Activated B cell treated with CpG ODN at 0.5 μM for 24 hours (primary cell): Measurements from ENCODE around the gene CTAG1A. TPM values are rescaled to one million over a fixed set of nuclear protein-coding genes. Genes with fewer than 3 reads are reported as not detected.
"Not testable (repeated sequence)": the region's sequence is repeated elsewhere in the genome, so short reads cannot be mapped to it uniquely, and the experiment has no call there.

ENCODE experiments used
- ATAC-seq: fragments of 200-7000 bp; cut with Tn5 transposase; one replicate; pipeline ENCODE4 v1.10.0; 2021; ENCODE audit warnings: low read depth, mild to moderate bottlenecking, moderate library complexity
- CTCF ChIA-PET: fragments of 350-600 bp; sonication (Branson Sonifier 250); formaldehyde crosslinking; loops from one replicate; lab custom pipeline; 2021; ENCODE audit warnings: antibody characterized with exemption; lab: Charles Lee
- POLR2A ChIA-PET: fragments of 350-600 bp; sonication (Branson Sonifier 250); formaldehyde crosslinking; loops from one replicate; lab custom pipeline; 2021; ENCODE audit warnings: antibody characterized with exemption; lab: Charles Lee
- DNase-seq: peaks from one replicate; pipeline ENCODE4 v3.0.0; 2022
- H3K27ac Mint-ChIP-seq: one replicate; pipeline ENCODE4 v1.8.0; 2020; ENCODE audit warnings: mixed read lengths
- H3K27me3 Mint-ChIP-seq: one replicate; pipeline ENCODE4 v1.8.0; 2021; ENCODE audit warnings: mixed read lengths
- H3K36me3 Mint-ChIP-seq: one replicate; pipeline ENCODE4 v1.8.0; 2021; ENCODE audit warnings: low read depth, mixed read lengths
- H3K4me1 Mint-ChIP-seq: one replicate; pipeline ENCODE4 v1.8.0; 2021; ENCODE audit warnings: mixed read lengths
- H3K4me3 Mint-ChIP-seq: one replicate; pipeline ENCODE4 v1.8.0; 2020; ENCODE audit warnings: mild to moderate bottlenecking, mixed read lengths
- H3K9me3 Mint-ChIP-seq: one replicate; pipeline ENCODE4 v1.8.0; 2020; ENCODE audit warnings: mixed read lengths
- intact Hi-C: fragments of 100-400 bp; cut with micrococcal nuclease; formaldehyde crosslinking; loops from one replicate; pipeline ENCODE4 v1.15.1; 2024
- total RNA-seq: library from RNA; stranded (reverse); gene quantifications from 2 replicates; pipeline ENCODE4 v1.2.3, GENCODE V29; 2022
- TF ChIP-seq, protein P1 (sequence below): fragments of 200-600 bp; IDR thresholded peaks from one replicate; pipeline ENCODE4 v1.8.0; 2022; ENCODE audit warnings: antibody characterized with exemption, mild to moderate bottlenecking

CTAG1A gene
- total RNA-seq, 1 donor from 2014 or later = not detected

DNA sequence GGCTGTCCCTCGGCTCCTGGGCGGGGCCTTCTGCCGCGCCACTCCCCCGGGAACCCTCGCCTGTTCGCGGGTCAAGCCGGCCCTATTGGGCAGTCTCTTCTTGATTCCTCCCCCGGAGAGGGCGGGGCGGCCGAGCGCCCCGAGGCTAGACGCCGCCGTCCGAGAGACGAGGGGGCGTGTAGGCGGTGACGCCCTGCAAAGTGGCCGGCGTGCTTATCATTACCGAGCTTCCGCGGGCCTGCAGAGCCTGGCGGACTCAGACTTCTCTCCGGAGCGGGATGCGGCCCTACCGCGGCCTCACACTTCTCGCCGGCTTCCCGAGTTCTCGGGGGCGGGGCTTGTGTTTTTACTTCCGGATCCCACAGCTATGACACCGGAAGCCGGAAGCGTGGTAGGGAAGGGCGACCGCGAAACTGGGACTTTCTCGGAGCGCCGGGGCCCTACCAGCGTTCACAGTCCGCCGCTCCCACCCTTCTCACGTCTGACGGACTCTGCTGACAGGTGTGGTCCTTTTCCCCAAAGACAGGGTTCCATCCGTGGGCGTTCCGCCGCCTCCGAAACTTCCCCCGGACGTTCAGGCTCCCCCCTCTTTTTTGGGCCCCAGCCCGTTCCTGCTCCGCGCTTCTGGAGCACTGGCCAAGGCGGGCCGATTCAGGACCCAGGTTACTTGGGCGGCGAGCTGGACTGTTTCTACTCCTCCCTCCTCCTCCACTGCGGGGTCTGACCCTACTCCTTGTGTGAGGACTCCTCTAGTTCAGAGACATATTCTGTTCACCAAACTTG, 37.5 kb upstream of the CTAG1A start, which contains the start of gene IKBKG:
Gene IKBKG (plus strand): TSS at position 376 of the 783 bp plus-strand sequence. CDS start 4,383 bp downstream, outside the sequence.
- Mint-ChIP-seq H3K27ac (peak within 1 kb of the TSS; percentile 95), H3K9me3 (no peaks in the 10 kb centered on the region), H3K27me3 (no peaks in the 10 kb centered on the region), H3K36me3 (peaks cover 26% of the 10 kb centered on the region), H3K4me3 (peak within 1 kb of the TSS; percentile 86), H3K4me1 (peaks cover 45% of the 10 kb centered on the region)
- DNase-seq = peak; percentile 86
- intact Hi-C loops = loop anchor here (1.0 kb wide), 3 partner anchors 31 to 215 kb away; partner anchors contain the start of genes DKC1 and FAM3A
- ChIA-PET POLR2A (interaction anchor here (0.7 to 2.0 kb wide), 15 partner anchors 20 to 623 kb away, joined by 3 to 13 read pairs (median 4); partner anchors contain the start of genes DKC1, FAM50A, RPL10 and SLC10A3), CTCF (no interaction called here)
- TF ChIP-seq, protein P1, sequence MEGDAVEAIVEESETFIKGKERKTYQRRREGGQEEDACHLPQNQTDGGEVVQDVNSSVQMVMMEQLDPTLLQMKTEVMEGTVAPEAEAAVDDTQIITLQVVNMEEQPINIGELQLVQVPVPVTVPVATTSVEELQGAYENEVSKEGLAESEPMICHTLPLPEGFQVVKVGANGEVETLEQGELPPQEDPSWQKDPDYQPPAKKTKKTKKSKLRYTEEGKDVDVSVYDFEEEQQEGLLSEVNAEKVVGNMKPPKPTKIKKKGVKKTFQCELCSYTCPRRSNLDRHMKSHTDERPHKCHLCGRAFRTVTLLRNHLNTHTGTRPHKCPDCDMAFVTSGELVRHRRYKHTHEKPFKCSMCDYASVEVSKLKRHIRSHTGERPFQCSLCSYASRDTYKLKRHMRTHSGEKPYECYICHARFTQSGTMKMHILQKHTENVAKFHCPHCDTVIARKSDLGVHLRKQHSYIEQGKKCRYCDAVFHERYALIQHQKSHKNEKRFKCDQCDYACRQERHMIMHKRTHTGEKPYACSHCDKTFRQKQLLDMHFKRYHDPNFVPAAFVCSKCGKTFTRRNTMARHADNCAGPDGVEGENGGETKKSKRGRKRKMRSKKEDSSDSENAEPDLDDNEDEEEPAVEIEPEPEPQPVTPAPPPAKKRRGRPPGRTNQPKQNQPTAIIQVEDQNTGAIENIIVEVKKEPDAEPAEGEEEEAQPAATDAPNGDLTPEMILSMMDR = no peak
- ATAC-seq = peak; percentile 81

DNA sequence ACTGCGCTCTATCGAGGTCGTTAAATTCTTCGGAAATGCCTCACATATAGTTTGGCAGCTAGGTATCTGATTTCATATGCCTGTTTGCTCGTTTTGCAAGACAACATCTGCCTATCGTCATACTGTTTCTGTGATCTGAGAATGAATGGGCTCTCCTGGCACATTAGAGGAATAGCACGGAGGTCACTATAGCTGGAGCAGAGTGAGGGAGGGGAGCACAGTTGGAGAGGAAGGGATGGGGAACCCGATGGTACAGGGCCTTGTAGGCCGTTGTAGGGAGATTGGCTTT, 37.0 kb upstream of the CTAG1A start:
- TF ChIP-seq, protein P1 = no peak
- H3K4me3 Mint-ChIP-seq = peak overlapping the region; percentile 86
- intact Hi-C loops = no loop called here
- peaks cover 28% of the 10 kb centered on the region for H3K36me3 Mint-ChIP-seq
- H3K9me3 Mint-ChIP-seq = no peaks in the 10 kb centered on the region
- no peaks in the 10 kb centered on the region for H3K27me3 Mint-ChIP-seq
- peak overlapping the region; percentile 95 for H3K27ac Mint-ChIP-seq
- ChIA-PET POLR2A (interaction anchor here (0.7 to 2.0 kb wide), 13 partner anchors 57 to 624 kb away, joined by 3 to 13 read pairs (median 4); partner anchors contain the start of genes DKC1, FAM50A, RPL10 and SLC10A3), CTCF (no interaction called here)
- DNase-seq (no peak), ATAC-seq (no peak)
- H3K4me1 Mint-ChIP-seq = peaks cover 40% of the 10 kb centered on the region

DNA sequence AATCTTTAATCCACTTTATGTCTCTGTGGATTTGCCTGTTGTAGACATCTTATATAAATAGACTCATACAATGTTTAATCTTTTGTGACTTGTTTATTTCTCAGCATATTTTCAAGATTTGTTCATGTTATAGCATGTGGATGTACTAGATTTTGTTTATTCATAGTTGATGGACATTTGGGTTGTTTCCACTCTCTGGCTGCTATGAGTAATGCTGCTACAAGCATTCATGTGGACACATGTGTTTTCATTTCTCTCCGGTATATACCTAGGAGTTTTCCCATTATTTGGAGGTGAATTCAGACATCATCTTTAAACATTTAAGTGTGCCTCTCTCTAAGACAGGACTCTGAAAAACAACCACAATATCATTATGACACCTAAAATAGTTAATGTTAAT, 35.2 kb upstream of the CTAG1A start:
- DNase-seq = no peak
- POLR2A ChIA-PET = no interaction called here
- H3K36me3 Mint-ChIP-seq = peaks cover 38% of the 10 kb centered on the region
- TF ChIP-seq, protein P1 = no peak
- H3K27ac Mint-ChIP-seq = no peak overlapping the region
- H3K9me3 Mint-ChIP-seq = no peaks in the 10 kb centered on the region
- no peak for ATAC-seq
- H3K27me3 Mint-ChIP-seq = no peaks in the 10 kb centered on the region
- CTCF ChIA-PET = no interaction called here
- H3K4me1 Mint-ChIP-seq = peaks cover 33% of the 10 kb centered on the region
- intact Hi-C loops = no loop called here
- H3K4me3 Mint-ChIP-seq = peak overlapping the region; percentile 38

DNA sequence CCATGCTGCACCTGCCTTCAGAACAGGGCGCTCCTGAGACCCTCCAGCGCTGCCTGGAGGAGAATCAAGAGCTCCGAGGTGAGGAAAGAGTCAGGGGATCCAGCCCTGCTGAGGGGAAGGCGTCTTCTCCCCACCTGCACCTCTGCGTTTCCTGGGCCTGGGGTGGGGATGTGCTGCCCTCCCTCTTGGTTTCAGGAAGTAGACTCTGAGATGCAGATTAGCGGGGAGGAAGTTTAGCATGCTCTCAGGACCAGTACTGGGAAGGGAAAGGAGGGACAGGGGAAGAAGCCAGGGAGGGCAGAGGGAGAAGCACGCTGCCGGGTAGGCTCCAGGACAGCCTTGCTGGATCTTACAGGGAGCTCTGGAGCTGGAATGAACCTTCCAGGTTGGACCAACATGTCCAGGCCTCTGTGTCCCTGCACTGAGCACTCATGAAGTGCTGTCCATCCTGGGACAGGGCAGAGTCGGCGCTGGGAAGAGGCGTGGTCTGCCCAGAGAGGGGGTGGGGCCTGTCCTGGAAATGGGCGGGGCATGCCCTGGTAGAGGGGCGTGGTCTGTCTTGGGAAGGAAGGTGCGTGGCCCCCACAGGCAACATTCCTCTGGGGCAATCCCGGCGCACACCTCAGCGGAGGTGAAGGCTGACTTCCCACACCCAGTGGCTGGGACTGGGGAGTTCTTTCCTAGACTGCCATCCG, 32.7 kb upstream of the CTAG1A start:
- ATAC-seq, intact Hi-C loops, CTCF ChIA-PET, H3K27me3 Mint-ChIP-seq, H3K27ac Mint-ChIP-seq, DNase-seq, POLR2A ChIA-PET, H3K9me3 Mint-ChIP-seq, H3K4me3 Mint-ChIP-seq: not testable (repeated sequence)
- Mint-ChIP-seq H3K4me1 (peaks cover 19% of the 10 kb centered on the region), H3K36me3 (peaks cover 40% of the 10 kb centered on the region)

DNA sequence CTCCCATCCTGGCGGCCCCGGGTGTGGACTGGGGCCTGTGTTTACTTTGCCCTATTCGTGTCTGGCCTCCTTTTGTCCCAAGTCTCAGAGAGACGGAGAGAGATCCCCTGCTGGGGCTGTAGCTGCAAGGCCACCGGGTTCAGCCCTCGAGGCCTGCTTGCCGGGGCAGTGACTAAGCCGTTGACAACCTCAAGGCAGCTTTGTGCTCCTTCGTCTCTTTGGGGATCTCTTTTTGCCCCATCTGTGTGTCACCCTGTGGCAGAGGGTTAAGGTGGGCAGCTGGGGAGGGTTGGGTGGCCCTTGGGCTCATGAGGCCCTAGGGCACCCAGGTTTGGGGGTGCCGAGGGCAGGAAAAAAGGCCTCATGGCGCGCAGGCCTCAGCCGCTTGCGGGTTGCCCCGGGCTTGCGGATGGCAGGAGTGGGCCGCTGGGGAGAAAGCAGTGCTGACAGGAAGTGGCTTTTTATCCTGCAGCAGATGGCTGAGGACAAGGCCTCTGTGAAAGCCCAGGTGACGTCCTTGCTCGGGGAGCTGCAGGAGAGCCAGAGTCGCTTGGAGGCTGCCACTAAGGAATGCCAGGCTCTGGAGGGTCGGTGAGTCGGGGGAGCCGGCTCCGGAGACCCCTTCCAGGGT, 26.8 kb upstream of the CTAG1A start:
- intact Hi-C loops, H3K27me3 Mint-ChIP-seq, H3K9me3 Mint-ChIP-seq, H3K27ac Mint-ChIP-seq, ATAC-seq, DNase-seq, POLR2A ChIA-PET, H3K4me3 Mint-ChIP-seq, H3K4me1 Mint-ChIP-seq, CTCF ChIA-PET: not testable (repeated sequence)
- peaks cover 17% of the 10 kb centered on the region for H3K36me3 Mint-ChIP-seq

DNA sequence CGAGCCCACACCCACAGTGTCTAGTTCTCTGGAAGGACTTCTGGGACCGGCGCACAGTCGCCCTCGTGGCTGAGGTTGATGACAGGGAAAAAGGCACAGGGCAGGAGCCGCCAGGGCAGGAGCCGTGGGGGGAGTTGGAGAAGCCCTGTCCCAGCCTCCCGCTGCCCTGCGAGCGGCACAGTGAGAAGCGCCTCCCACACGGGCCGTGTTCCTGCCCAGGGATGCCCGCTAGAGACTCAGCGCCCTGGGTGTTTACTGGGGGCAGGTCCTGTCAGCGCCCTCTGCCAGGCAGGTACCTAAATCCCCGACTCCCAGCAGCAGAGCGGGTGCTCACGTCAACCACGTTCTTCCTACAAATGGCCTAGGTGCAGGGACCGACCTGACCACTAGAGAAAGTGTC, 26.0 kb upstream of the CTAG1A start:
- CTCF ChIA-PET, H3K4me3 Mint-ChIP-seq, intact Hi-C loops, H3K27ac Mint-ChIP-seq, H3K27me3 Mint-ChIP-seq, H3K4me1 Mint-ChIP-seq, DNase-seq, POLR2A ChIA-PET, H3K9me3 Mint-ChIP-seq, ATAC-seq: not testable (repeated sequence)
- peaks cover 15% of the 10 kb centered on the region for H3K36me3 Mint-ChIP-seq

DNA sequence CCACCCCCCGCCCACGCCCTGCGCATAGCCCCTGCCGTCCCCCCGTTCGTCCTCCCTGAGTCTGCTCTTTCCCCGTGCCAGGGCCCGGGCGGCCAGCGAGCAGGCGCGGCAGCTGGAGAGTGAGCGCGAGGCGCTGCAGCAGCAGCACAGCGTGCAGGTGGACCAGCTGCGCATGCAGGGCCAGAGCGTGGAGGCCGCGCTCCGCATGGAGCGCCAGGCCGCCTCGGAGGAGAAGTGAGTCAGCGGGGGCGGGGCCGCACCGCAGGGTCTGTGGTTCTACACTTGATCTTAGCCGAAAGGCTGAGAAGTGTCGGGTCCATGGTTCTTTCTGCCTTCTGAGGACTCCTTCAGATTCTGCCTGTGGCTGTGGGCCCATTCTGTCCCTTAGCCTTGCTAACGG, 24.6 kb upstream of the CTAG1A start:
- H3K27me3 Mint-ChIP-seq, CTCF ChIA-PET, H3K4me3 Mint-ChIP-seq, POLR2A ChIA-PET, DNase-seq, H3K27ac Mint-ChIP-seq, H3K36me3 Mint-ChIP-seq, intact Hi-C loops, H3K4me1 Mint-ChIP-seq, H3K9me3 Mint-ChIP-seq, ATAC-seq: not testable (repeated sequence)

DNA sequence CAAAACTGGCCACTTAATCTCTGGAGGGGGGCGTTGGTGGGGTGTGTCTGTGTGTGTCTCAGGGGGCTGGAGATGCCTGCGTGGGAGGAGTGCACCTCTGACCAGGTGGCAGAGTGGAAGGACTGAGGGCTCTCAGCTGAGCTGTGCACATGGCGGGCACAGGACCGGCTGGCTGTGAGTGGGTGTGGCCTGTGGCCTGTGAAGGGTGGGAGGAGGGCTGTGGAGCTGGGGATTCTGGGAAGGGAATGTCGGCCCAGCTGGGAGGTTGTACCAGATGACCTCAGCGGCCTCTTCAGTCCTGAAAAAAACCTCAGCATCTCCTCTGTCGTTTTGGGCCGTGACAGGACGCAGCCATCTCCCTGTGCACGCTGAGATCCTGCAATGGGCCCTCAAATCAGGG, 22.6 kb upstream of the CTAG1A start:
- H3K27ac Mint-ChIP-seq, H3K36me3 Mint-ChIP-seq, CTCF ChIA-PET, POLR2A ChIA-PET, ATAC-seq, DNase-seq, H3K4me3 Mint-ChIP-seq, intact Hi-C loops, H3K9me3 Mint-ChIP-seq, H3K4me1 Mint-ChIP-seq, H3K27me3 Mint-ChIP-seq: not testable (repeated sequence)

DNA sequence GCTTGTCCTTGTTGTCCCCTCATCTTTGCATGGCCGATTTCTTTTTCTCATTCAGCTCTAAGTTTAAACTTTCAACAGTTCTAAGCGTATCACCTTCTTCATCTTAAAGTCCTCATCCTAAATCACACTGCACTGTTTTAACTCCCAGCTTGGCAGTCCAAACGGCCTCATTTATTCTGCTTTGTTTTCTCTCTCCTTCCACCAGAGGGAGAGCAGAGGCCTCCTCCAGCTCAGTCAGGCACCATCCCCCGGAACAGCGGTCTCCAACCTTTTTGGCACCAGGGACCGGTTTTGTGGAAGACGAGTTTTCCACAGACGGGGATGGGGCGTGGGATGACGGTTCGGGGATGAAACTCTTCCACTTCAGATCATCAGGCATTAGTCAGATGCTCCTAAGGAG, 14.6 kb upstream of the CTAG1A start:
- intact Hi-C loops, H3K36me3 Mint-ChIP-seq, H3K27me3 Mint-ChIP-seq, ATAC-seq, H3K4me3 Mint-ChIP-seq, H3K4me1 Mint-ChIP-seq, H3K9me3 Mint-ChIP-seq, POLR2A ChIA-PET, H3K27ac Mint-ChIP-seq, CTCF ChIA-PET, DNase-seq: not testable (repeated sequence)
